Inferior parietal cortex (tissue), 1 donor: Measurements from ENCODE around the gene TRPC3.

ENCODE experiments used
- DNase-seq: peaks from one replicate; pipeline ENCODE4 v3.0.0-alpha.2; 2016; ENCODE audit errors: extremely low spot score

Gene TRPC3

DNA sequence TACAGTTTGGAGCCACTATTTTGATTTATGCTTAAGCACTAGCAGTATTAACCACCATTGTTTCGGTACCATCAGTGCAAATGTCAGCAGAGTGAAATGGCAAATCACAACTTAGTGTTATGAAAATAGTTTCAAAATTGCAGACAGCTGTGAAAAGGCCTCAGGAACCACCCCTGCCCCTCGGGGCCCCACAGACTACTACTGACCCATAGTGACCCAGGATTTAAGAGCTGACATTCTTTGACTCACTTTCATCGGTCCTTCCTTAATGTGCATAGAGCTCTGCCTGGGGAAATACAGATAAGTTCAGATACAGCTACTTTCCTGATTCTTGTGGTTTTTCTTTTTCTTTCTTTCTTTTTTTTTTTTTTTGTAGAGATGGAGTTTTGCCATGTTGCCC lies 78.3 kb downstream of the TRPC3 start:
- no peak for DNase-seq

DNA sequence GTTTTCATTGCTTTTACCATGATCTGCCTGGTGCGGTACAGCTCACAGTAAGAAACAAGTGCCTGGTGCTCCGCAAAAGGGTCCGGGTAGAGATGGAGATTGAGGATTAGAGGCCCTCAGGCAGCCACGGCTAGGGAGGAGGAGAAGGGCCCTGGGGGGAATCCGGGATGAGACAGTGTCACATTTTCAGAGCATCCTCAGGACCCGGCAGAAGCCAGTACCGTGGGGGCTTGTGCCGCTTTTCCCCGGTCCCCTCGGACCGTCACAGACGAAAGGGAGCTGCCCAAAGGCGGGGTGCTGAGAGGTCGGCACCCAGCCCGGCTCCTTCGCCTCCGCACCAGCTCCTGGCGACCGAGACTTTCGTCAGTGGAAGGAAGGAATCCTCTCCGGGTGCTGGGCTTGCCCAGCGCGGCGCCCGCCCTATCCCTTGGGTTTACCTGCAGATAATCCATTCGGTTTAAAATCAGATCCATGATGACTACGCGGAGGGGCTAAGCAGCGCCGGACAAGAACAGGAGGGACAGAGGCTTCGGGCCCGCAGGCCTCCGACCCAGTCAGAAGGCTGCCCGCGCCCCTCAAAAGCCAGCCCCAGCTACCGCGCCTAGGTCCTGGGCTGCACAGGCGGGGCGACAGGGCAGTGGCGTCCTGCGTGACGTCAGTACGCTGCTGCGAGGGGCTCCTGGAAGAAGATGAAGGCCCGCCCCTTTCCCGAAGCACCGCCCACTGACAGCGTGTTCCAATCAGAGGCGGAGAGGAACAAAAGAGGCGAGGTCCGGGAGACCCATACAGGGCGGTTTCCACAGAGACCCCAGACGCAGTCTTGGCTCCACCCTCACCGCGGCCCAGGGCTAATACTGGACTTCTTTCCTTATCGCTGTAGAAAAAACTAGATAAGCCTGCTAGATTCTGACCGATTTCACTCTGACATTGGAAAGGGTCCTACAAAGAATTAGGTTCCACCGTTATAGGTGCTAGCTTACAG lies 81.7 kb downstream of the TRPC3 start, which contains the start of gene BBS7:
BBS7 (minus strand) TSS at position 634 of the 982 bp plus-strand sequence; CDS start at position 473, 161 bp downstream.
- peak; percentile 96 for DNase-seq

DNA sequence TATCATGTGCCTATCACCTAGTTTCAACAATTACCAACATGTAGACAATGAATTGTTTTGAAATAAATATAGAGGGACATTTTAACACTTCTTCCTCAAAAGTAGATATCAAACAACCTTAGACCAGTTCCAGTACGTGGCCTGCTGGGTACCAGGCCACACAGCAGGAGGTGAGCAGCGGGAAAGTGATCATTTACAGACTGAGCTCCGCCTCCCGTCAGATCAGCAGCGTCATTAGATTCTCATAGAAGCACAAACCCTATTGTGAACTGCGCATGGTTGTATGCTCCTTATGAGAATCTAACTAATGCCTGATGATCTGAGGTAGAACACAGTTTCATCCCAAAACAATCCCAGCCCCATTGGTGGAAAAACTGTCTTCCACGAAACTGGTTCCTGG lies 88.1 kb downstream of the TRPC3 start:
- DNase-seq, result no peak

DNA sequence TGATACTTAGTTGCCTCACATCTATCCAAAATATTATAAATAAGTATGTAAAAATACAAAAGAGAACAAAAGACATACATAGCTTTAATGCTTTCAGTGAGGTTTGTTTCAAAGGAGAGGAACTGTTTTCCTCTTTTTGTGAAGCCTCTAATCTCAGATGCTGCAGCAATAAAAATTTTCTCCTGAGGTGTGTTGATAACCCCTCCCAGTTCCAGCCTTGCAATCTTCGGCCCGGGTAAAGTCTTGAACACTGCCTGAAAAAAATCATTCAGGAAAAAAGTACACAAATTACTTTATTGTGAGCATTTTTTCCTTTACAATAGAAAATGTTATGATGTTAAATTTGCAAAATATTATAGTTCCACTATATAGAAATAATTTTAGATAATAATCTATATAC lies 90.4 kb downstream of the TRPC3 start:
- DNase-seq, result no peak

DNA sequence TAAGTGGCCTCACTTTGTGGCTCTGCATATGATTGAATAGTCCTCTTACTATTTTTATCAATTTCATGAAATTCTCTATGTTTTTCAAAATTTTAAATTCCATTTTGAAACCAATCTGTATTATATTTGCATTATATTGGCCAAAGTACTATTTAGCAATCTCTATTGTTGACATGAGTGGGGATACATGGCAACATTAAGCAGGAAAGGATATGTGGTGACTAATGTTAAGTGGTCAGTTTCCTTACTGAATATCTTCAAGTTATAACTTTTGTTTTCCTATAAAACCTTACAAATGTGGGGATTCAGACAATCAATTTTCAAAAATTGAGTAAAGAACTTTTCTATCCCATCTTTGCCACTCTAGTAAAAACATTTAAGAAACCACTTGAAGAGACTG lies 91.7 kb downstream of the TRPC3 start:
- DNase-seq, result no peak

DNA sequence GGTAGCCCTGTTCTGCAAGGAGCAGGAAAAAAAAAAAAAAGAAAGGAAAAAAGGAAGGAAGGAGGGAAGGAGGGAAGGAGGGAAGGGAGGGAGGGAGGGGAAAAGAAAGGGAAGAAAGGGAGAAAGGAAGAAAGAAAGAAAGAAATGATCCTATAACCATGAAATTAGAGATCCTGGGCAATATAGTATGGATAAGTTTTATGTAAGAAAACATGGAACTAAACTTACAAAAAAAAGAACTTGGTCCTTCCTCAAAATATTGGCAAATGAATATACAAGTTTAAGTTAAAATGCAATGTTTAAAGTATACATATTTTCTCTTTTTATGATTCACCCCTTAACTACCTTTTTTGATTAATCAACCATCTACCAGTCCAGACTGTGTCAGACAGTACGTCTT lies 100.5 kb downstream of the TRPC3 start:
- no peak for DNase-seq

DNA sequence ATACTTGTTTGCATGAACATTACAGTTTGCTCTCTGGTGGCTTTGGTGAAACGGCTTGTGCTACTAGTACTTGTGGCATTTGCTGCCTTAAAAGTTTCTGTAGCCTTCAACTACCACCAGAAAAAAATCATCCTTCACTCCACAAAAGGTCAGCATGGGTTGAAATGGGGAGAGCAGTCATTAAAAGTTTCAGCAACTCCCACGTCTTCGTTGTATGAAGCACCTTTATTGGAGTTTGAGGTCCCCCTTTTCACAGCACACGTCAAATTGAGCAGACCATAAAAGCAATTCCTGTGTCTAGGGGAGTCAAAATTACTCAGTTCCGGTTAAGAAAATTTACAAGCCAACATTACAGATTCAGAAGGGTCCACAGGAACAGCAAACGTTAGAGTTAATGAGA lies 105.2 kb downstream of the TRPC3 start:
- DNase-seq, result no peak

DNA sequence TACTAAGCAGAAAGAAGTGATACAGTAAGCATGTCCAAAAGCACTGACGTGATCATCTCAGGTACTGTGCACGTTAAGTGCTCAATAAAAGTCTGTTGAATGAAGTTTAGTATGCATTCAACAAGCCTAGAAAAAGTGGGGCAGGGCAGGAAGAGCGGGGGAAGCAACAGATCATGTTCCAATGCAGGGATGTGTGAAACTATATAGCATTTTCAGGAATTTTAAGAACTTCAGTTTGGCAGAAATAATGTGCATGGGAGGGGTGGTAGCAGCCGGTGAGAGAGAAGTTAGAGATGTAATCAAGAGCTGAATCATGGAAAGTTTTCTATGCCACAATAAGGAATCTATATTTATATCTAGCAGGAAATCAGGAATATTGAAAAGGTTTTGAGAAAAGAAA lies 109.0 kb downstream of the TRPC3 start:
- no peak for DNase-seq

DNA sequence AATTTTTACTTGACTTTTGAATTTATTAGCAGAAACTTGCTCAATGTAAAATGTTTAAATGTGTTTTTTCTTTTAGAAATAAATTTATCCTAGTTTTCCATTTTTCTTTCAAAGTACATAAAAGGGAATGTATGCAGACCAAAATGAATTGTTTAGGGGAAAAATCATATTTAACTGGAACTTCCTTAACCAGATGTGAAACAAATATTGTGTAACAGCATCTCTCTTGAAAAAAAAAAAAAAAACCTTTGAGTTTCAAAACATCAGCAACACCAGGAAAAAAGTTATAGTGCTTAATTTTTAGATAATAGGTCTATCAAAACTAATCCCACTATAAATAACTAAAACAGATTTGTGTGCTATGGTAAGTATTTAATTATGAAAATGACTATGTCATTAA lies 113.7 kb downstream of the TRPC3 start:
- DNase-seq, result no peak

DNA sequence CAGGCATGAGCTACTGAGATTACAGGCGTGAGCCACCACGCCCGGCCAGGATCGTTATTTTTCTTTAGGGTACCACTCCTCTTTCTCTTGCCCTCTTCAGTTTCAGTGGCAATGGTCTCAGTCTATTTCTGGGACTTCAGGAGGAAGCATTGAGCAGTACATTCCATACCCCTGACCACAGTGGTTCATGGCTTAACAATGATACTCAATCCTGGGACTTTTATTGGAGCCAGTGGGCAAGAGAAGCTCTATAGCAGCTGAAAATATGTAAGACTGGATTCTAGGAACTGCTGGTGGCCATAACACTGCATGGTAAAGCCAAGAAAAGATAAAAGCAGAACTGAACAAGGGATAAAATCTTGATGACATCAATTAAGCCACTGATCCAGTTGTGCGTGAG lies 122.3 kb downstream of the TRPC3 start:
- no peak for DNase-seq
